Tibial artery (tissue), 4 donors: ENCODE data around the gene AGXT.

Source experiments
- DNase-seq, 2 donors: peaks; one replicate each; pipeline ENCODE4 v3.0.0-alpha.2; 2019
- H3K27ac ChIP-seq, 2 donors: fragments of 200-600 bp; sonication (generic) in 1 of 2; 1 replicate in 1 of 2; 2 replicates in 1 of 2; pipeline ENCODE4 v1.5.1; 2018 to 2019; ENCODE audit warnings: mild to moderate bottlenecking in 1 of 2
- H3K27me3 ChIP-seq, 2 donors: fragments of 200-600 bp; sonication (generic) in 1 of 2; one replicate each; pipeline versions ENCODE4 v1.5.1 to v1.6.0; 2016 to 2019
- H3K36me3 ChIP-seq, 3 donors: fragments of 200-600 bp; sonication (generic) in 2 of 3; one replicate each; pipeline ENCODE4 v1.5.1; 2016 to 2019; ENCODE audit warnings: mild to moderate bottlenecking in 2 of 3
- H3K4me1 ChIP-seq, 4 donors: fragments of 200-600 bp; sonication (generic) in 2 of 4; 1 replicate in 3 of 4; 2 replicates in 1 of 4; pipeline ENCODE4 v1.5.1; 2016 to 2019
- H3K4me3 ChIP-seq, 2 donors: fragments of 200-600 bp; sonication (generic) in 1 of 2; 1 replicate in 1 of 2; 2 replicates in 1 of 2; pipeline ENCODE4 v1.5.1; 2018 to 2019; ENCODE audit warnings: mild to moderate bottlenecking in 2 of 2
- H3K9me3 ChIP-seq, 3 donors: fragments of 200-600 bp; sonication (generic) in 1 of 3; one replicate each; pipeline ENCODE4 v1.5.1; 2016 to 2019
- intact Hi-C: fragments of 100-400 bp; cut with DNase I; formaldehyde crosslinking; loops from one replicate; pipeline ENCODE4 v1.15.0; 2023; ENCODE audit warnings: low total_unique reads
- TF ChIP-seq, protein P1 (sequence below), 2 experiments: fragments of 200-600 bp in 1 of 2; fragments of 450-650 bp in 1 of 2; IDR thresholded peaks; one replicate each; pipeline ENCODE4 v1.5.1; 2017 to 2019; ENCODE audit warnings: antibody characterized with exemption in 2 of 2, mild to moderate bottlenecking in 1 of 2, moderate library complexity in 1 of 2

Gene AGXT

DNA sequence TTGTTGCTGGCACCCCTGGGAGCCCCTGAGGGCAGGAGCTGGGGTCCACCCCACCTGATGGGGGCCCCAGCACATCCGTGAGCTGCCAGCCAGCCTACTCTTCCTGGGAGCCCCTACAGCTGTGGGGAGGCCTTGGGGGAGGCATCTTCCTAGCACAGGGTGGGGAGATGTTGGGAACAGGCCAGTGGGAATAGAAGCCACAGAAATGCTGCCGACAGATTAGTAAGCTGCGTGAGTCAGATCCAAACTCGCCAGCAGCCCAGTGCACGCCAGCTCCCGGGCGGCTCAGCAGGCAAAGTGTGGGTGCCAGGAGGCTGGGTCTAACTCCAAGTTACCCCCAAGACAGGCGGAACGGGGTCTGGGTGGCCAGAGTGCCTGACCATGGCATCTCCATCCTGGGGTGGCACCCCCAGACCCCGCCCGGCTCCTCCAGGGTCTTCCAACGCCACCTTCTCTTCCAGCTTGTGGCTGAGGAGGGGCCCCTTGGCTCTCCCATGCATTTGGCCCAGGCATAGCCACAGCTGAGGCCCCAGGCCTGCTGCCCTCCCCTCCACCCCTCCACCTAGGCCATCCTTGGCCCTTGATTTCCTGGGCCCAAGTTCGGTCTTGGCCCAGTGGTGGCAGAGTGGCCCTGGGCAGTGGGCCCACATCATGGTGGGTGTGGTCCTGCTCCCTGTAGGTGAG is 52.8 kb downstream of the AGXT start:
- DNase-seq, result peak; percentile 76 to 86
- TF ChIP-seq, protein P1, sequence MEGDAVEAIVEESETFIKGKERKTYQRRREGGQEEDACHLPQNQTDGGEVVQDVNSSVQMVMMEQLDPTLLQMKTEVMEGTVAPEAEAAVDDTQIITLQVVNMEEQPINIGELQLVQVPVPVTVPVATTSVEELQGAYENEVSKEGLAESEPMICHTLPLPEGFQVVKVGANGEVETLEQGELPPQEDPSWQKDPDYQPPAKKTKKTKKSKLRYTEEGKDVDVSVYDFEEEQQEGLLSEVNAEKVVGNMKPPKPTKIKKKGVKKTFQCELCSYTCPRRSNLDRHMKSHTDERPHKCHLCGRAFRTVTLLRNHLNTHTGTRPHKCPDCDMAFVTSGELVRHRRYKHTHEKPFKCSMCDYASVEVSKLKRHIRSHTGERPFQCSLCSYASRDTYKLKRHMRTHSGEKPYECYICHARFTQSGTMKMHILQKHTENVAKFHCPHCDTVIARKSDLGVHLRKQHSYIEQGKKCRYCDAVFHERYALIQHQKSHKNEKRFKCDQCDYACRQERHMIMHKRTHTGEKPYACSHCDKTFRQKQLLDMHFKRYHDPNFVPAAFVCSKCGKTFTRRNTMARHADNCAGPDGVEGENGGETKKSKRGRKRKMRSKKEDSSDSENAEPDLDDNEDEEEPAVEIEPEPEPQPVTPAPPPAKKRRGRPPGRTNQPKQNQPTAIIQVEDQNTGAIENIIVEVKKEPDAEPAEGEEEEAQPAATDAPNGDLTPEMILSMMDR (IDR thresholded peaks at IDR 0.05), result no peak
- intact Hi-C loops, result no loop called here
- Histone ChIP-seq H3K27ac (peak overlapping the region; percentile 37 to 42), H3K36me3 (no peaks in the 10 kb centered on the region), H3K4me3 (no peak overlapping the region), H3K27me3 (peaks cover 0 to 47% of the 10 kb centered on the region in 2 donors), H3K4me1 (peaks cover 0 to 21% (median 11%) of the 10 kb centered on the region in 4 donors), H3K9me3 (no peaks in the 10 kb centered on the region)

DNA sequence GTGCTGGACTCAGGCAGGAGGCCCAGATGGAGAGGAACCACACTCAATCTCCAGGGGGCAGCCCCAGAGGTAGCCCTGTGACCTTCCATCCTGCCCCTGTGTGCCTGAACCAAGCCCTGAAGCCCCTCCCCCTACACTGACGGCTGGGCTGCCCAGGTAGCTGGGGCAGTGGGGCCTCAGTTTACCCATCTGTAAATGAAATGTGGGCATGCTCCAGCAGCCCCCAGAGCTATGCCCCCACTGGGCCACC is 53.3 kb downstream of the AGXT start:
- H3K36me3 ChIP-seq, result no peaks in the 10 kb centered on the region
- H3K4me3 ChIP-seq, result no peak overlapping the region
- peaks cover 0 to 16% (median 7%) of the 10 kb centered on the region in 4 donors for H3K4me1 ChIP-seq
- intact Hi-C loops, result no loop called here
- H3K27me3 ChIP-seq, result peaks cover 0 to 43% of the 10 kb centered on the region in 2 donors
- DNase-seq, result peak in 1 of 2 donors; percentile 64
- no peaks in the 10 kb centered on the region for H3K9me3 ChIP-seq
- TF ChIP-seq, protein P1 (IDR thresholded peaks at IDR 0.05), result no peak
- H3K27ac ChIP-seq, result no peak overlapping the region

DNA sequence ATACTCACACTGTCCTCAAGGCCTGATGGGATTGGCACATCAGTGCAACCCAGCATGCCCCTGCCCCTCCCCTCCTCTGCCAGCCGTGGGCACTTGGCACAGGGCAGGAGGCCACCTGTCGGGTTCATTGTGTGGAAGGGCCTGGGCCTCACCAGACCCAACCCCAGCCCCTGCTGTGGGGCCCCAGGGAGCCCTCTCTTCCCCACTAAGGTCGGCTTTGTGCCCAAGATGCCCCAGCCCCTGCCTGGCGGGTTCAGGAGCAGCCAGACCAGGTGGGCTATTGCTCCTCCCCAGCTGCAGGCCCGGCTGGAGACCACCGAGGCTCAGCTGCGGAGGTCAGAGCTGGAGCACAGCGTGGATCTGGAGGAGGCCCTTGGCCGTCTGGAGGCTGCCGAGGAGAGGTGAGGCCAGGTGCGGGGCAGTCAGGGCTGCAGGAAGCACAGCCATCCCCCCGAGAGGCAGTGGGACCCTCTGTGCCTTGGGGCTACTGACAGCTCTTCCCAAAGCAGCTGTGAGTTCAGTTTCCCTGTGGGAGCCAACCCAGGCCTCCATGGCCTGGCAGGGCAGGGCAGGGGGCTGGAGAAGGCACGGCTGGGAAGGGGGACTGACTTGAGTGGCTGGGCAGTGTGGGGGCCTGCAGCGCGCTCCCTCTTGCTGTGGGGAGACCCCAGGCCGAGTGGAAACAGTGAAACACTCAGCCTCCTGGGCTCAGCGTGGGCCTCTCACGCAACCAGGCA is 53.8 kb downstream of the AGXT start:
- peaks cover 0 to 14% (median 5%) of the 10 kb centered on the region in 4 donors for H3K4me1 ChIP-seq
- TF ChIP-seq, protein P1 (IDR thresholded peaks at IDR 0.05), result no peak
- no peak overlapping the region for H3K4me3 ChIP-seq
- H3K27me3 ChIP-seq, result peaks cover 0 to 38% of the 10 kb centered on the region in 2 donors
- H3K27ac ChIP-seq, result no peak overlapping the region
- peaks cover 0 to 4% (median 0%) of the 10 kb centered on the region in 3 donors for H3K9me3 ChIP-seq
- H3K36me3 ChIP-seq, result no peaks in the 10 kb centered on the region
- DNase-seq, result peak; percentile 17 to 62
- intact Hi-C loops, result no loop called here

DNA sequence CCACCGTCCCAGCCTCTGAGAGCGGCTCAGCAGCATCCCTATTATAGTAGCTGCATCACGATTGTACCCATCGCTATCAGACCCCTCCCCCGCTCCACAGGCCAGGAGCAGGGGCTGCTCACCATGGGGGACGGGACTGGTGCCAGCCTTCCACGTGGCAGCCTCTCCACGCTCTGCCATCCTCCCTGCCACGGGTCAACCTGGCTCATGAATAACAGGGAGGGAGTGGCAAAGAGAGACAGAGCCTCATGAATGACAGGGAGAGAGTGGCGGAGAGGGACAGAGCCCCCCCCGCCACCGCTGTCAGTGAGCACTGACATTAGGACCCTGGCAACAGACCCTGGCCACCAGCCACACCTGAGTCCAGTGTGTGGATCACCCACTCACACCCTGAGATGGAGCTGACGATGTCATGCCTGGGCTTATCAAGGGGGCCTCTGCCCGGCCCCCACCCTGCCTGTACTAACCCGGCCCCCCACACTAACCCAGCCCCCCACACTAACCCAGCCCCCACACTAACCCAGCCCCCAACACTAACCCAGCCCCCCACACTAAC is 54.4 kb downstream of the AGXT start:
- TF ChIP-seq, protein P1 (IDR thresholded peaks at IDR 0.05), result no peak

DNA sequence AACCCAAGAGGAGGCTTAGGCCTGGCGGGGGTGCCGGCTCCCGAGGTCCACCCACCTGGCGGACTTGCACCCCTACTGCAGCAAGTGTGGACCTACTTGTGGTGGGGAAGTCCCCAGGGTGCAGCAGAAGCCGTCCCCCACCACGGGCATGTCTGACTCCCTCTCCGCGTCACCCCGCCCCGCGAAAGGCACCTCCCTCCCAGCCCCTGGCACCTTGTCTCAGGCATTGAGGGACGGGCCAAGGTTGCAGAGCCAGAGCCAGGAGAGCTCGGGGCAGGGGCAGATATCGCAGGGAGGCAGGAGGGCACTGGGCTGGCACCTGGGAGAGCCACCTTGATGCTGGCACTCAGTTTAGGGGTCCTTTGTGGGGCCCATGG is 56.6 kb downstream of the AGXT start:
- H3K4me1 ChIP-seq, result peaks cover 0 to 14% (median 1%) of the 10 kb centered on the region in 4 donors
- H3K27me3 ChIP-seq, result peaks cover 0 to 31% of the 10 kb centered on the region in 2 donors
- no peak overlapping the region for H3K27ac ChIP-seq
- no peak overlapping the region for H3K4me3 ChIP-seq
- TF ChIP-seq, protein P1 (IDR thresholded peaks at IDR 0.05), result no peak
- peak; percentile 15 to 65 for DNase-seq
- intact Hi-C loops, result no loop called here
- no peaks in the 10 kb centered on the region for H3K36me3 ChIP-seq
- H3K9me3 ChIP-seq, result peaks cover 0 to 15% (median 10%) of the 10 kb centered on the region in 3 donors

More for the DNA sequence above, 54.4 kb downstream of the AGXT start:
- no peaks in the 10 kb centered on the region for H3K36me3 ChIP-seq
- H3K27me3 ChIP-seq, result peaks cover 0 to 31% of the 10 kb centered on the region in 2 donors
- H3K9me3 ChIP-seq, result peaks cover 0 to 8% (median 5%) of the 10 kb centered on the region in 3 donors
- H3K4me3 ChIP-seq, result no peak overlapping the region
- DNase-seq, result peak in 1 of 2 donors; percentile 17
- peaks cover 0 to 14% (median 1%) of the 10 kb centered on the region in 4 donors for H3K4me1 ChIP-seq
- no peak overlapping the region for H3K27ac ChIP-seq
- intact Hi-C loops, result no loop called here
